ENCODE data around the gene RHOD.

DNA sequence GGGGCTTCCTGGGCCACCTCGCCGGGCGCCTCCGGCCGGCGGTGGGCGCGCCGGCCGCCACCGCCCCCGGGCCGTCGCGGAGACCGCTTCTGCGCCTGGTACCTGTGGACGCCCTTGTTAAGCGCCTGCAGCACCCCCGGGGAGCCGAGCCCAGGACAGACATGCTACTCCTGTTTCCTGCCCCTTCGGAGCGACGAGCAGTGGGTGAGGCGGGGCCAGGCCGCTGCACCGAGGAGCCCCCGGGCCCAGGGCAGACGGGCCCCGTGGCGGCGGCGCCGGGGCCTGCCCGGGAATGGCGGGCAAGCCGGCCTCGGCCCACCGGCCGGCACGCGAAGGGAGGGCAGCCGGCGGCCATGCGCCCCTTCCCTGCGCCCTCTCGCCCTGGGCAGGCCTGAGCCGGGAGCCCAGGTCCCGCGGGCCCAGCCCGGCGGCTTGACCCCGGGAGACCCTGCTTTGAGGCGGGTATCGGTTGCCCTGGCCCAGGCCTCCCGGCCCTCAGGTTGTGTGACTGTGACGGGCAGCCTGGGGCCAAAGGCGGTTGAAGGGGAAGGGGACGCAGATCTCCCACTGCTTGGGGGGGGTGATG lies 61.6 kb downstream of the RHOD start:
- no peak for TF ChIP-seq POLR2AphosphoS5 (IDR thresholded peaks at IDR 0.05; ENCODE audit: insufficient read depth, low read depth, low read length)
- peak; percentile 37 for TF ChIP-seq POLR2A (IDR thresholded peaks at IDR 0.05; ENCODE audit: low read depth, low read length)
- TF ChIP-seq, protein P1, sequence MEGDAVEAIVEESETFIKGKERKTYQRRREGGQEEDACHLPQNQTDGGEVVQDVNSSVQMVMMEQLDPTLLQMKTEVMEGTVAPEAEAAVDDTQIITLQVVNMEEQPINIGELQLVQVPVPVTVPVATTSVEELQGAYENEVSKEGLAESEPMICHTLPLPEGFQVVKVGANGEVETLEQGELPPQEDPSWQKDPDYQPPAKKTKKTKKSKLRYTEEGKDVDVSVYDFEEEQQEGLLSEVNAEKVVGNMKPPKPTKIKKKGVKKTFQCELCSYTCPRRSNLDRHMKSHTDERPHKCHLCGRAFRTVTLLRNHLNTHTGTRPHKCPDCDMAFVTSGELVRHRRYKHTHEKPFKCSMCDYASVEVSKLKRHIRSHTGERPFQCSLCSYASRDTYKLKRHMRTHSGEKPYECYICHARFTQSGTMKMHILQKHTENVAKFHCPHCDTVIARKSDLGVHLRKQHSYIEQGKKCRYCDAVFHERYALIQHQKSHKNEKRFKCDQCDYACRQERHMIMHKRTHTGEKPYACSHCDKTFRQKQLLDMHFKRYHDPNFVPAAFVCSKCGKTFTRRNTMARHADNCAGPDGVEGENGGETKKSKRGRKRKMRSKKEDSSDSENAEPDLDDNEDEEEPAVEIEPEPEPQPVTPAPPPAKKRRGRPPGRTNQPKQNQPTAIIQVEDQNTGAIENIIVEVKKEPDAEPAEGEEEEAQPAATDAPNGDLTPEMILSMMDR (IDR thresholded peaks at IDR 0.05; ENCODE audit: extremely low read depth in 1 of 2, insufficient read depth in 1 of 2, low read depth in 1 of 2, low read length in 2 of 2), result no peak
- TF ChIP-seq, protein P2, sequence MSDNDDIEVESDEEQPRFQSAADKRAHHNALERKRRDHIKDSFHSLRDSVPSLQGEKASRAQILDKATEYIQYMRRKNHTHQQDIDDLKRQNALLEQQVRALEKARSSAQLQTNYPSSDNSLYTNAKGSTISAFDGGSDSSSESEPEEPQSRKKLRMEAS (IDR thresholded peaks at IDR 0.05; ENCODE audit: insufficient read depth, insufficient read length), result no peak
- no peak for TF ChIP-seq JUN (IDR thresholded peaks at IDR 0.05; ENCODE audit: borderline replicate concordance, insufficient read depth, insufficient read length, low read depth)
